ENCODE measurements around the gene TMSB15C.
"Not testable (repeated sequence)": the region's sequence is repeated elsewhere in the genome, so short reads cannot be mapped to it uniquely, and the experiment has no call there.

- not testable (repeated sequence) for TF ChIP-seq CTCF, POLR2A (IDR thresholded peaks at IDR 0.05)
Observed at GRCh38 chrX:104110491-104111240, 34.6 kb upstream of the TMSB15C start.

Measured in adrenal gland (tissue), 5 donors.